H9 (cell line): ENCODE measurements around the gene ITGB1BP1. TPM values are rescaled to one million over a fixed set of nuclear protein-coding genes. Genes with fewer than 3 reads are reported as not detected.
A peak's percentile ranks its signal among the peaks of the same experiment; 100 is the strongest.

Source experiments
- DNase-seq: peaks from one replicate; pipeline ENCODE4 v3.0.0-alpha.2; 2017
- H2AFZ ChIP-seq: one replicate; pipeline ENCODE4 v1.6.1; 2013; ENCODE audit warnings: mild to moderate bottlenecking, low read length, control low read depth, moderate library complexity
- H2AK5ac ChIP-seq: 2 replicates; pipeline ENCODE4 v1.6.1; 2013; ENCODE audit warnings: low read length, control low read depth, mixed read lengths; ENCODE audit not compliant: insufficient read length
- H2BK120ac ChIP-seq: one replicate; pipeline ENCODE4 v1.6.1; 2013; ENCODE audit warnings: low read depth, mild to moderate bottlenecking, low read length, control low read depth, inconsistent platforms; ENCODE audit not compliant: poor library complexity, severe bottlenecking
- H2BK12ac ChIP-seq: 2 replicates; pipeline ENCODE4 v1.6.1; 2013; ENCODE audit warnings: low read length, control low read depth, mixed read lengths, low read depth; ENCODE audit not compliant: insufficient read length
- H2BK15ac ChIP-seq: 2 replicates; pipeline ENCODE4 v1.6.1; 2013; ENCODE audit warnings: low read depth, low read length, control low read depth
- H2BK20ac ChIP-seq: one replicate; pipeline ENCODE4 v1.6.1; 2013; ENCODE audit warnings: low read depth, mild to moderate bottlenecking, low read length, control low read depth, inconsistent platforms; ENCODE audit not compliant: poor library complexity, severe bottlenecking
- H2BK5ac ChIP-seq: 2 replicates; pipeline ENCODE4 v1.6.1; 2013; ENCODE audit warnings: low read length, control low read depth, mixed read lengths; ENCODE audit not compliant: insufficient read length
- H3K14ac ChIP-seq: 2 replicates; pipeline ENCODE4 v1.6.1; 2013; ENCODE audit warnings: low read length, control low read depth; ENCODE audit not compliant: insufficient read depth
- H3K18ac ChIP-seq: 2 replicates; pipeline ENCODE4 v1.6.1; 2013; ENCODE audit warnings: low read depth, mild to moderate bottlenecking, mixed read lengths, low read length, control low read depth; ENCODE audit not compliant: insufficient read length
- H3K23ac ChIP-seq: 2 replicates; pipeline ENCODE4 v1.6.1; 2013; ENCODE audit warnings: low read length, control low read depth, mixed read lengths, low read depth; ENCODE audit not compliant: insufficient read length
- H3K23me2 ChIP-seq: 2 replicates; pipeline ENCODE4 v1.6.1; 2013; ENCODE audit warnings: low read depth, mild to moderate bottlenecking, mixed read lengths, low read length, control low read depth; ENCODE audit not compliant: insufficient read length, poor library complexity, severe bottlenecking
- H3K27ac ChIP-seq: 2 replicates; pipeline ENCODE4 v1.5.1; 2013; ENCODE audit warnings: low read length, control low read depth, mixed read lengths, low read depth; ENCODE audit not compliant: insufficient read length
- H3K27me3 ChIP-seq: 2 replicates; pipeline ENCODE4 v1.6.1; 2013; ENCODE audit warnings: low read length, control low read depth, inconsistent platforms; ENCODE audit not compliant: insufficient read depth
- H3K4ac ChIP-seq: 2 replicates; pipeline ENCODE4 v1.6.1; 2013; ENCODE audit warnings: low read depth, mild to moderate bottlenecking, control low read depth, inconsistent platforms, low read length, moderate library complexity
- H3K4me1 ChIP-seq: 2 replicates; pipeline ENCODE4 v1.6.1; 2013; ENCODE audit warnings: low read length, control low read depth, inconsistent platforms; ENCODE audit not compliant: insufficient read depth
- H3K4me2 ChIP-seq: 2 replicates; pipeline ENCODE4 v1.6.1; 2013; ENCODE audit warnings: low read length, control low read depth, mixed read lengths; ENCODE audit not compliant: insufficient read length, insufficient read depth
- H3K56ac ChIP-seq: 2 replicates; pipeline ENCODE4 v1.6.1; 2013; ENCODE audit warnings: low read depth, mild to moderate bottlenecking, mixed read lengths, low read length, control low read depth; ENCODE audit not compliant: insufficient read length
- H3K79me1 ChIP-seq: 2 replicates; pipeline ENCODE4 v1.6.1; 2013; ENCODE audit warnings: low read depth, mild to moderate bottlenecking, moderate library complexity, low read length, control low read depth, inconsistent platforms; ENCODE audit not compliant: insufficient read depth, poor library complexity, severe bottlenecking
- H3K79me2 ChIP-seq: 2 replicates; pipeline ENCODE4 v1.6.1; 2013; ENCODE audit warnings: low read length, control low read depth, inconsistent platforms; ENCODE audit not compliant: insufficient read depth
- H3K9ac ChIP-seq: 2 replicates; pipeline ENCODE4 v1.6.1; 2013; ENCODE audit warnings: low read length, control low read depth, mixed read lengths; ENCODE audit not compliant: insufficient read length; ENCODE audit errors: extremely low read depth
- H3K9me3 ChIP-seq: one replicate; pipeline ENCODE4 v1.6.1; 2013; ENCODE audit warnings: low read depth, low read length, inconsistent platforms; ENCODE audit not compliant: control insufficient read depth
- H3T11ph ChIP-seq: one replicate; pipeline ENCODE4 v1.6.1; 2013; ENCODE audit warnings: mild to moderate bottlenecking, low read length, control low read depth, inconsistent platforms
- H4K20me1 ChIP-seq: one replicate; pipeline ENCODE4 v1.6.1; 2013; ENCODE audit not compliant: control insufficient read depth, insufficient read length, insufficient read depth
- H4K5ac ChIP-seq: 2 replicates; pipeline ENCODE4 v1.6.1; 2013; ENCODE audit warnings: low read depth, mild to moderate bottlenecking, mixed read lengths, low read length, control low read depth; ENCODE audit not compliant: insufficient read length
- H4K8ac ChIP-seq: replicated peaks from 2 replicates; pipeline ENCODE4 v1.6.1; 2013; ENCODE audit warnings: low read length, control low read depth, mixed read lengths, low read depth; ENCODE audit not compliant: insufficient read length
- H4K91ac ChIP-seq: 2 replicates; pipeline ENCODE4 v1.6.1; 2013; ENCODE audit warnings: low read depth, mild to moderate bottlenecking, moderate library complexity, mixed read lengths, low read length, control low read depth; ENCODE audit not compliant: insufficient read length
- H3K27ac Mint-ChIP-seq, 3 experiments: 2 replicates in 2 of 3; 3 replicates in 1 of 3; pipeline ENCODE4 v1.8.0; 2020 to 2021; ENCODE audit warnings: mixed read lengths in 3 of 3, mild to moderate bottlenecking in 1 of 3, moderate library complexity in 1 of 3
- H3K27me3 Mint-ChIP-seq: 2 replicates; pipeline ENCODE4 v1.8.0; 2021; ENCODE audit warnings: low read depth, mild to moderate bottlenecking, moderate library complexity, mixed read lengths
- H3K36me3 Mint-ChIP-seq, 3 experiments: 2 replicates in 2 of 3; 3 replicates in 1 of 3; pipeline ENCODE4 v1.8.0; 2020 to 2021; ENCODE audit warnings: low read depth in 3 of 3, mixed read lengths in 3 of 3; ENCODE audit not compliant: insufficient read depth in 1 of 3
- H3K4me1 Mint-ChIP-seq, 2 experiments: 2 replicates each; pipeline ENCODE4 v1.8.0; 2020; ENCODE audit warnings: mixed read lengths in 2 of 2
- H3K4me3 Mint-ChIP-seq, 2 experiments: 2 replicates in 1 of 2; 3 replicates in 1 of 2; pipeline ENCODE4 v1.8.0; 2020 to 2021; ENCODE audit warnings: mild to moderate bottlenecking in 2 of 2, mixed read lengths in 2 of 2, moderate library complexity in 1 of 2
- H3K9me3 Mint-ChIP-seq, 2 experiments: 2 replicates in 1 of 2; 3 replicates in 1 of 2; pipeline ENCODE4 v1.8.0; 2020; ENCODE audit warnings: mild to moderate bottlenecking in 2 of 2, mixed read lengths in 2 of 2, moderate library complexity in 1 of 2
- WGBS: extraction: QIAGEN DNeasy Blood & Tissue Kit; methylation state at CpG from one replicate; pipeline ENCODE4 v1.1.7; 2013; ENCODE audit warnings: missing lambda C conversion rate, low lambda C conversion rate, mixed read lengths; ENCODE audit not compliant: insufficient read length; ENCODE audit errors: extremely low coverage; 5-methylcytosine and 5-hydroxymethylcytosine counted together
- total RNA-seq: library from RNA; stranded (reverse); gene quantifications from 2 replicates; pipeline ENCODE4 v1.2.1, GENCODE V29; 2021
- TF ChIP-seq, protein P1 (sequence below): fragments of 200-600 bp; sonication (generic); conservative IDR thresholded peaks from 3 replicates; pipeline ENCODE4 v1.8.0; 2021; ENCODE audit warnings: antibody characterized with exemption, mild to moderate bottlenecking

ITGB1BP1 gene
- total RNA-seq, 1 experiment from 2014 or later, result 38.7 TPM

DNA sequence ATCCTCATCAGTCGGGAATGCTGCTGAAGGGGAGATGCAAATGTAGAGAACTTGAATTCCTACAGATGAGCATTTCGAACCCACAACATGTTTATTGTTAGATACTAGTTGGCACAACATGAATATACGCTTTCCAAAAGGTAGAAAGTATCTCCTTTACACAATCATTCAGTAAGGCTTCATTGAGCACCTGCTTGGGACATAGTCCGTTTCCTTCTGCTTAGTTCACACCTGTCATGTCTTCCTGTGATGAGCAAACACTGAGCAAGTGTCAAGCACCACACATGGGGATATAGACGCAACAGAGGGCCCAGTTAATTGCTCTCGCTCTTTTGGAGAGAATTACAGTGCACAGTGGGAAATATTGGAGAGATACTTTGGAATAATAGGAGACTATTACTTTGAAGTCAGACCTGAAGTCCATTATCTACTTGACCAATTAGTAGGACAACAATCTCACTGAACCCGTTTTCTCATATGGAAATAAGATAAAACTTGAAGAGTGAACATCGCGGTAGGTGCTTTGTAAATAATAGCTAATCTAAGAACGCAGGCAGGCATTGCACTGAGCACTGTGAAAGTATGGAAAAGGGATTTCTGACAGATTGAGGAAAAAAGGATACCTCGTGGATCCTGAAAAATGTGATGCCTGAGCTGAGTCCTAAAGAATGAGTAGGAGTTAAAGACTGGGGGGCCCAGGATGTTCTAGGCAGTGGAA lies 1.3 kb upstream of the ITGB1BP1 start:
- Histone ChIP-seq H2BK5ac (no peak overlapping the region), H3T11ph (no peak overlapping the region), H3K4me1 (no peaks in the 10 kb centered on the region), H4K8ac (no peak overlapping the region), H3K9ac (peak overlapping the region; percentile 97), H3K14ac (no peak overlapping the region), H3K4ac (no peak overlapping the region), H2BK20ac (no peak overlapping the region), H3K56ac (no peak overlapping the region), H2AFZ (no peak overlapping the region), H2BK12ac (no peak overlapping the region), H2BK120ac (no peak overlapping the region), H3K23me2 (peaks cover 13% of the 10 kb centered on the region), H4K91ac (no peak overlapping the region), H3K27me3 (no peaks in the 10 kb centered on the region), H4K5ac (no peak overlapping the region), H2BK15ac (no peak overlapping the region), H3K27ac (no peak overlapping the region), H2AK5ac (no peak overlapping the region), H4K20me1 (no peaks in the 10 kb centered on the region), H3K23ac (no peak overlapping the region), H3K18ac (no peak overlapping the region), H3K9me3 (no peaks in the 10 kb centered on the region), H3K4me2 (peak overlapping the region; percentile 78), H3K79me1 (no peaks in the 10 kb centered on the region), H3K79me2 (peaks cover 2% of the 10 kb centered on the region; the same call in 1 of the 2 replicates)
- H3K4me3 Mint-ChIP-seq, result no peak overlapping the region
- peaks cover 3 to 11% (median 10%) of the 10 kb centered on the region in 3 experiments; a peak in 5 of 7 replicates for H3K36me3 Mint-ChIP-seq
- WGBS, result no CpG with 5 or more reads among the region's 11 CpGs
- TF ChIP-seq, protein P1, sequence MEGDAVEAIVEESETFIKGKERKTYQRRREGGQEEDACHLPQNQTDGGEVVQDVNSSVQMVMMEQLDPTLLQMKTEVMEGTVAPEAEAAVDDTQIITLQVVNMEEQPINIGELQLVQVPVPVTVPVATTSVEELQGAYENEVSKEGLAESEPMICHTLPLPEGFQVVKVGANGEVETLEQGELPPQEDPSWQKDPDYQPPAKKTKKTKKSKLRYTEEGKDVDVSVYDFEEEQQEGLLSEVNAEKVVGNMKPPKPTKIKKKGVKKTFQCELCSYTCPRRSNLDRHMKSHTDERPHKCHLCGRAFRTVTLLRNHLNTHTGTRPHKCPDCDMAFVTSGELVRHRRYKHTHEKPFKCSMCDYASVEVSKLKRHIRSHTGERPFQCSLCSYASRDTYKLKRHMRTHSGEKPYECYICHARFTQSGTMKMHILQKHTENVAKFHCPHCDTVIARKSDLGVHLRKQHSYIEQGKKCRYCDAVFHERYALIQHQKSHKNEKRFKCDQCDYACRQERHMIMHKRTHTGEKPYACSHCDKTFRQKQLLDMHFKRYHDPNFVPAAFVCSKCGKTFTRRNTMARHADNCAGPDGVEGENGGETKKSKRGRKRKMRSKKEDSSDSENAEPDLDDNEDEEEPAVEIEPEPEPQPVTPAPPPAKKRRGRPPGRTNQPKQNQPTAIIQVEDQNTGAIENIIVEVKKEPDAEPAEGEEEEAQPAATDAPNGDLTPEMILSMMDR, result no peak
- DNase-seq, result no peak
- H3K27ac Mint-ChIP-seq, result peak overlapping the region in 2 of 3 experiments; percentile 91 to 92; a peak in 3 of 7 replicates
- peaks cover 10% of the 10 kb centered on the region for H3K27me3 Mint-ChIP-seq
- H3K4me1 Mint-ChIP-seq, result peaks cover 9 to 11% of the 10 kb centered on the region in 2 experiments
- no peaks in the 10 kb centered on the region for H3K9me3 Mint-ChIP-seq
